ENCODE measurements around the gene RXRA. TPM values are rescaled to one million over a fixed set of nuclear protein-coding genes. Genes with fewer than 3 reads are reported as not detected.

RXRA gene
- total RNA-seq, 2 donors from 2014 or later = 68.2 to 72.0 TPM

DNA sequence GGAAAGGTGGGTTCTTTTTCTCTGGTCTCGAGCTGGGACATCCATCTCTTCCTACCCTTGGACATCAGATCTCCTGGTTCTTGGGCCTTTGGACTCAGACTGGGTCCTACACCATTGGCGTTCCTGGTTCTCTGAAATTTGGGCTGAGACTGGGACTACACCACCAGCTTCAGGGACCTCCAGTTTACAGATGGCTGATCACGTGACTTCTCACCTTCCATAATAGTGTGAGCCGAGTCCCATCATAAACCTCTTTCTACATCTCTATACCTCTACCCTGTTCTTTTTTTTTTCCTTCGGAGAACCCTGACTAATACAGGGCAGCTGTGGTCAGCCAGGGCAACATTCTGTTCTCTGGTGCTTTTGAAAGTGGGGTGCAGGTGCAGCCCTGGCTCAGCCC lies 27.2 kb upstream of the RXRA start:
- Histone ChIP-seq H3K9ac (ENCODE audit: low read depth in 2 of 2, low read length in 2 of 2) (no peak overlapping the region), H3K27ac (no peak overlapping the region), H3K4me1 (no peaks in the 10 kb centered on the region), H3K4me3 (no peak overlapping the region), H3K9me3 (no peaks in the 10 kb centered on the region), H3K36me3 (no peaks in the 10 kb centered on the region), H3K27me3 (no peaks in the 10 kb centered on the region)
- TF ChIP-seq, protein P1, sequence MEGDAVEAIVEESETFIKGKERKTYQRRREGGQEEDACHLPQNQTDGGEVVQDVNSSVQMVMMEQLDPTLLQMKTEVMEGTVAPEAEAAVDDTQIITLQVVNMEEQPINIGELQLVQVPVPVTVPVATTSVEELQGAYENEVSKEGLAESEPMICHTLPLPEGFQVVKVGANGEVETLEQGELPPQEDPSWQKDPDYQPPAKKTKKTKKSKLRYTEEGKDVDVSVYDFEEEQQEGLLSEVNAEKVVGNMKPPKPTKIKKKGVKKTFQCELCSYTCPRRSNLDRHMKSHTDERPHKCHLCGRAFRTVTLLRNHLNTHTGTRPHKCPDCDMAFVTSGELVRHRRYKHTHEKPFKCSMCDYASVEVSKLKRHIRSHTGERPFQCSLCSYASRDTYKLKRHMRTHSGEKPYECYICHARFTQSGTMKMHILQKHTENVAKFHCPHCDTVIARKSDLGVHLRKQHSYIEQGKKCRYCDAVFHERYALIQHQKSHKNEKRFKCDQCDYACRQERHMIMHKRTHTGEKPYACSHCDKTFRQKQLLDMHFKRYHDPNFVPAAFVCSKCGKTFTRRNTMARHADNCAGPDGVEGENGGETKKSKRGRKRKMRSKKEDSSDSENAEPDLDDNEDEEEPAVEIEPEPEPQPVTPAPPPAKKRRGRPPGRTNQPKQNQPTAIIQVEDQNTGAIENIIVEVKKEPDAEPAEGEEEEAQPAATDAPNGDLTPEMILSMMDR (IDR thresholded peaks at IDR 0.05) = no peak
- no peak for DNase-seq
- intact Hi-C loops (cut with DNase I) = no loop called here

DNA sequence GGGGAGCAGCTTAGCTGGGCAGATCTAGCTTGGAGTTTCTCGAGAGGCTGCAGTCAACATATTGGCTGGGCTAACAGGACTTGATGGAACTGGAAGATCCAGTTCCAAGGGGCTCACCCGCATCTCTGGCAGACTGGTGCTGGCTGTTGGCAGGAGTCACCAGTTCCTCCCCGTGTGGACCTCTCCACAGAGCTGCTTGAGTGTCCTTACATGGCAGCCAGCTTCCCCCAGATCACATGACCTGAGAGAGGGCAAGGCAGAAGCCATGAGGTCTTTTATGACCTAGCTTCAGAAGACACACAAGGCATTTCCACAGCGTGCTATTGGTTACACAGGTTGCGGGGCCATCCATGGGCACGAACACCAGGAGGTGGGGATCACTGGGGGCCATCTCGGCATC lies 26.4 kb upstream of the RXRA start:
- Histone ChIP-seq H3K27ac (no peak overlapping the region), H3K27me3 (no peaks in the 10 kb centered on the region), H3K9ac (ENCODE audit: low read depth in 2 of 2, low read length in 2 of 2) (no peak overlapping the region), H3K4me1 (no peaks in the 10 kb centered on the region), H3K4me3 (no peak overlapping the region), H3K36me3 (no peaks in the 10 kb centered on the region), H3K9me3 (no peaks in the 10 kb centered on the region)
- intact Hi-C loops (cut with DNase I) = no loop called here
- TF ChIP-seq, protein P1 (IDR thresholded peaks at IDR 0.05) = no peak
- no peak for DNase-seq

DNA sequence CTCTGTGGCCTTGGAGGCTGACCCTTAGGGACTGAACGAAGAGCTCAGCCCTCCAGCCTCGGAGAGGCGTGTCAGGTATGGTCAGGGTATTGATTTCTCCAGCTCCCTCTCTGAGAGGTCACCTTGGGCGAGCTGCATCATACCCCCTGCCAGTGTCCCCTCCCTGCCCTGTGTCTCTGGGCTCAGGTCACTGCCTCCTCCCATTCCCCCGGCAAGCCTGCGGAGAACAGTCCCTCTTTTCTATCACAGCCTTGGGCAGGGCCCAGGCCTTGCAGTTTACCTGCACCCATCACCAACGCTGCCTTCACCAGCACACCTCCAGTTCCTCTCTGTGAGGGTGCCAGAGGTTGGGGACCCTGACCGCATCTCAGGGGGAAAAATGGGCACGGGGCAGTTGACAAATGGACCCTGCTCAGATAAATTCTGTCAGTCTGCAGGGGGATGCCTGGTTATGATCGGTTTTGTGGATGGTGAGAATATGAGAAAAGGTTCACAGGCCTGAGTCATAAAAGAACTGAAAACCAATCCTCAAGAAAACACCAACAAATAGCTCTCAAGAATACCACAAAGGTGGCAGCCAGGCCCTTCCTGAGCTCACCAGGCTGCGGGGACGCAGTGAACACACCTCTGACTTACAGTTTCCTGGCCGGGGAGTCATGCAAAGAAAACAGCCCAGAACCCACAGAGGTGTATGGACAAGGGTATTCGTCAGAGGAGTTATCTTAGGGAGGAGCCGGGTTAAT lies 24.7 kb upstream of the RXRA start:
- TF ChIP-seq, protein P1 (IDR thresholded peaks at IDR 0.05) = no peak
- no peak overlapping the region for H3K4me3 ChIP-seq
- intact Hi-C loops (cut with DNase I) = no loop called here
- no peaks in the 10 kb centered on the region for H3K27me3 ChIP-seq
- no peaks in the 10 kb centered on the region for H3K36me3 ChIP-seq
- no peaks in the 10 kb centered on the region for H3K4me1 ChIP-seq
- no peak overlapping the region for H3K27ac ChIP-seq
- no peaks in the 10 kb centered on the region for H3K9me3 ChIP-seq
- H3K9ac ChIP-seq (ENCODE audit: low read depth in 2 of 2, low read length in 2 of 2) = no peak overlapping the region
- no peak for DNase-seq

DNA sequence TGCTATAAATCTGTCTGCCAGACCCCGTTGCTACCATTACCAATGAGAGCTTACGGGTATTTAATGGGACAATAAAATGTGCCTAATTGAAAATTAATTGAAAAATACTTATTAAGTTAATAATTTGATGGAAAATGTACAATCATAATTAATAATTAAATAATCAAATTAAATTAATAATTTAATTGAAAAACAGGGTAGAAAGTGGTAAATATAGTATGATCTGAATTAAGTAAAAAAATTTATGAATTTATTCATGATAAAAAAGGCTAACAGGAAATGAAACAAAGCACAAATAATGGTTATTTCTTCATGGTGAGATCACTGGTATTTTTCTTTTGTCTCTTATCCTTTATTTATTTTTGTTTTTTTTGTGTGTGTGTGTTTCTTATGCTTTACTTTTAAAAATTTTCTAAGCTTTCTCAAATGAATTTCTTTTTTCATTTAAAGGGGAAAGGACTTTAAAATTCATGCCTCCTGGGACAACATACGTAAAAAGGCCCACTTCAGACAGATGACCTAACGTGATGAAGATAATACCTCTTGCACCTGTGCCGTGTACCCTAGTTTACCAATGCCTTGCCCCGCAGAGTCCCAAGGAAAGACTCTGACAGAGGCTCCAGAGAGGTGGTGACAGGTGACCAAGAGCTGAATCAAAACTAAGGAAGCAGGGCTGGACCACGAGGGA lies 24.0 kb upstream of the RXRA start:
- Histone ChIP-seq H3K4me1 (no peaks in the 10 kb centered on the region), H3K9me3 (no peaks in the 10 kb centered on the region), H3K9ac (ENCODE audit: low read depth in 2 of 2, low read length in 2 of 2) (no peak overlapping the region), H3K36me3 (no peaks in the 10 kb centered on the region), H3K27me3 (no peaks in the 10 kb centered on the region), H3K27ac (no peak overlapping the region), H3K4me3 (no peak overlapping the region)
- TF ChIP-seq, protein P1 (IDR thresholded peaks at IDR 0.05) = no peak
- intact Hi-C loops (cut with DNase I) = no loop called here
- no peak for DNase-seq

DNA sequence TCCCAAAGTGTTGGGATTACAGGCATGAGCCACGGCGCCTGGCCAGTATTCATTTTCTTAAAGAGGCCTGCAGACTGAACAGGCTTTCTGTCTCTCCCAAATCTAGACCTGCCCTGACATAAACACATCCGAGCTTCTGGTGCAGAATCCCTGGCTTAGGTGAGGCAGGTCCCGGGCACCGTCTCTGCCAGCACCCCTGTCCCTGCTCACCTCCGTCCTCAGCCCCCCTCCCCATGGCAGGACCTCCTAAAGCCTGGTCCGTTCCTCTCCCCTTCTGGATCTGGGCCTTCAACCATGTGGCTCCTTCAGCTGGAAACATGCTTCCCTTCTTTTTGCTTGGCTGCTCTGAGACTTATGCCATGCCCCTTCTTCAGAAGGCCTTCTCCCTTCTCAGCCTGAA lies 22.7 kb upstream of the RXRA start:
- Histone ChIP-seq H3K4me1 (no peaks in the 10 kb centered on the region), H3K27ac (no peak overlapping the region), H3K4me3 (no peak overlapping the region), H3K27me3 (no peaks in the 10 kb centered on the region), H3K36me3 (no peaks in the 10 kb centered on the region), H3K9me3 (no peaks in the 10 kb centered on the region), H3K9ac (ENCODE audit: low read depth in 2 of 2, low read length in 2 of 2) (no peak overlapping the region)
- no peak for DNase-seq
- intact Hi-C loops (cut with DNase I) = no loop called here
- TF ChIP-seq, protein P1 (IDR thresholded peaks at IDR 0.05) = no peak
